Fibroblast of lung (primary cell): ENCODE data around the gene ANKRD13A.

Experiments
- EZH2 ChIP-seq: IDR thresholded peaks from 2 replicates; pipeline ENCODE4 v1.5.1; 2012; ENCODE audit warnings: low read length, control low read depth, mild to moderate bottlenecking; ENCODE audit errors: missing control alignments
- TF ChIP-seq, protein P1 (sequence below), 2 donors: IDR thresholded peaks in 1 of 2; conservative IDR thresholded peaks in 1 of 2; 1 replicate in 1 of 2; 2 replicates in 1 of 2; pipeline ENCODE4 v1.5.1; 2011 to 2012; ENCODE audit warnings: low read length in 2 of 2, control low read depth in 1 of 2, inconsistent platforms in 1 of 2, low read depth in 1 of 2, mild to moderate bottlenecking in 1 of 2

DNA sequence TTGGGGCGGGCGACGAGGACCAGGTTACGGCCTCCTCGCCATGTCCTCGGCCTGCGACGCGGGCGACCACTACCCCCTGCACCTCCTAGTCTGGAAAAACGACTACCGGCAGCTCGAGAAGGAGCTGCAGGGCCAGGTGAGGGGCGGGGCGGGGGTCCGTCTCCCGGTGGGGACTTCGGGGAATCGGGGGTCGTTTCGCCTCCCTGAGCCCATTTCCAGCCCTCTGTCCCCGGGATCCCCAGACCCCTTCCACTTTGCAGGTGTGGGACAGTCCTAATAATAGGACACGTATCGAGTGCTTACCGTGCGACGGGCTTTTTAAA, 380 bp downstream of the ANKRD13A start:
- TF ChIP-seq, protein P1, sequence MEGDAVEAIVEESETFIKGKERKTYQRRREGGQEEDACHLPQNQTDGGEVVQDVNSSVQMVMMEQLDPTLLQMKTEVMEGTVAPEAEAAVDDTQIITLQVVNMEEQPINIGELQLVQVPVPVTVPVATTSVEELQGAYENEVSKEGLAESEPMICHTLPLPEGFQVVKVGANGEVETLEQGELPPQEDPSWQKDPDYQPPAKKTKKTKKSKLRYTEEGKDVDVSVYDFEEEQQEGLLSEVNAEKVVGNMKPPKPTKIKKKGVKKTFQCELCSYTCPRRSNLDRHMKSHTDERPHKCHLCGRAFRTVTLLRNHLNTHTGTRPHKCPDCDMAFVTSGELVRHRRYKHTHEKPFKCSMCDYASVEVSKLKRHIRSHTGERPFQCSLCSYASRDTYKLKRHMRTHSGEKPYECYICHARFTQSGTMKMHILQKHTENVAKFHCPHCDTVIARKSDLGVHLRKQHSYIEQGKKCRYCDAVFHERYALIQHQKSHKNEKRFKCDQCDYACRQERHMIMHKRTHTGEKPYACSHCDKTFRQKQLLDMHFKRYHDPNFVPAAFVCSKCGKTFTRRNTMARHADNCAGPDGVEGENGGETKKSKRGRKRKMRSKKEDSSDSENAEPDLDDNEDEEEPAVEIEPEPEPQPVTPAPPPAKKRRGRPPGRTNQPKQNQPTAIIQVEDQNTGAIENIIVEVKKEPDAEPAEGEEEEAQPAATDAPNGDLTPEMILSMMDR (conservative IDR thresholded peaks at IDR 0.05 in 1 of 2, IDR thresholded peaks at IDR 0.05 in 1 of 2; ENCODE audit: low read depth in 1 of 2, low read length in 2 of 2), result no peak
- TF ChIP-seq EZH2, result no peak
